PFSK-1 (cell line): ENCODE data around the gene IGF2R.

Experiments
- FOXP2 ChIP-seq: optimal IDR thresholded peaks from 2 replicates; pipeline ENCODE3; 2011; ENCODE audit warnings: borderline replicate concordance, control low read depth, inconsistent platforms; ENCODE audit not compliant: insufficient read depth; ENCODE audit errors: extremely low read length, extremely low read depth
- TAF1 ChIP-seq: IDR thresholded peaks from 2 replicates; pipeline ENCODE4 v1.6.1; 2012; ENCODE audit warnings: low read length, control low read depth, borderline replicate concordance; ENCODE audit not compliant: insufficient read depth

GRCh38 chr6:160034036-160034930 lies 65.4 kb downstream of the IGF2R start:
- TF ChIP-seq TAF1 (no peak), FOXP2 (no peak)
